MV-4-11 (cell line): ENCODE results near the gene PRKCA.

ENCODE experiments used
- DNase-seq: peaks from one replicate; lab custom pipeline; 2025; lab: John Stamatoyannopoulos, UW

PRKCA gene

GRCh38 chr17:66466106-66466820, 163.8 kb downstream of the PRKCA start:
- no peak for DNase-seq

DNA sequence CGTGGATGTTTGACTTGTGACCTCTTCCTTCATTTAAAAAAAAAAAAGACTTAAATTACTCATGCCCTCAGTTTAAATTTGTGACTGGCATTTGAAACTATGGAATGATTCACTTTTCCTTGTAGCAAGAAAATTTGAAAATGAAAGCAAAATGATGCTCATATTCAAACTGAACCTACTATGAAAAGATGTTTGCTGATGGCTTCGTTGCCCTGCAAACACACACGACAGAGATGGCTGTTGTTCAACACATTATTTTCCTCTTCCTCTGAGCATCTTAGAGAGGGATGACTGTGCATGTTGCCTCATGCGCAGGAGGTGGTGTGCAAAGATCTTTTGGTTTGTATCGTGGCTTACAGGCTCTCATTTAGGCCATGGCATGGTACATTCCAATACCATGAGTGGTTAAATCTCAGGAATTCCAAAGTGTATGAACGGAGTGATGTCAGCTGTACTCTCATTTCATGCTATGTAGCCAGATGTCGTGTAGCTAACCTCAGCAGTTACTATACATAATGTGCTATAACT, 164.5 kb downstream of the PRKCA start:
- peak; percentile 83 for DNase-seq

GRCh38 chr17:66467766-66468165, 165.4 kb downstream of the PRKCA start:
- no peak for DNase-seq

GRCh38 chr17:66468241-66469087, 166.1 kb downstream of the PRKCA start:
- peak; percentile 98 for DNase-seq

- DNase-seq: no peak
Observed at GRCh38 chr17:66469088-66469442, 166.7 kb downstream of the PRKCA start.

DNA sequence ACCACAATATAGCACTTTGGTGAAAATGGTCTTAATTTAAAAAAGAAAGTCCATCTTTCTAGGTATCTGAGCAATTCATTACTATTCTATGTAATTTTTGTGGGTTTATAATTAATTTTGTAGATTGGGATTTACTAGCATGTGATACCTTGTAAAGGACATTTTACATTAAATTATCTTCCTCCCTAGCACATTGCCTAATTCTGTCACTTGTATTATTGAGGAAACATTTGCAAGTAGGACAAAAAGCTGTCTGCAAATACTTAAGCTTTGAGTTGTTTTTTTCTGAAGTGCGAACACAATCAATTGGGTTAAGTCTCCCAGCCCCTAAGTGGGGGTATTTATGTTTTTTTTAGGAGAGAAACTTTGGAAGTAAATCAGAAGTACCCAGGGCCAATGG, 167.0 kb downstream of the PRKCA start:
- DNase-seq: no peak

- no peak for DNase-seq
Observed at GRCh38 chr17:66469890-66470289, 167.5 kb downstream of the PRKCA start.

- no peak for DNase-seq
Observed at GRCh38 chr17:66472123-66472522, 169.7 kb downstream of the PRKCA start.

DNA sequence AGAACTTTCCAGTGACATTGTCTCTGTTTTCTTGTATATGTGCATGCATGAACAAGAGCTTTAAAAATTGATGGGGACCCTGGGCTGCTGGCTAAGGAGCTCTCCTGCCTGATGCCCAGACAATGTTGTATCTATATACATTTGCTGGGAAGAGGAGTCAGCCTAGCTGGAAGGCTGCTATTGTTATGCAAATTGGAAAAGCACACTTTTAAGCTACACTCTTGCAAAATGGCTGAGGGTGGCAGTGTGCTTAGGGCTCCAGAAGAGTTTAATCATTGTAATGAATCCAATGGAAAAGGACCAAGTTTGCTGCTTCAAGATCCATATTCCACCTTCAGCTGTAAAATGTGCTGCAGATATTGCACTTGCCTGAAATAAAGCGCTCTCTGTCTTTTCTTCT, 171.8 kb downstream of the PRKCA start:
- DNase-seq: no peak

GRCh38 chr17:66474806-66475497, 172.5 kb downstream of the PRKCA start:
- DNase-seq: no peak

GRCh38 chr17:66476014-66476413, 173.6 kb downstream of the PRKCA start:
- no peak for DNase-seq

DNA sequence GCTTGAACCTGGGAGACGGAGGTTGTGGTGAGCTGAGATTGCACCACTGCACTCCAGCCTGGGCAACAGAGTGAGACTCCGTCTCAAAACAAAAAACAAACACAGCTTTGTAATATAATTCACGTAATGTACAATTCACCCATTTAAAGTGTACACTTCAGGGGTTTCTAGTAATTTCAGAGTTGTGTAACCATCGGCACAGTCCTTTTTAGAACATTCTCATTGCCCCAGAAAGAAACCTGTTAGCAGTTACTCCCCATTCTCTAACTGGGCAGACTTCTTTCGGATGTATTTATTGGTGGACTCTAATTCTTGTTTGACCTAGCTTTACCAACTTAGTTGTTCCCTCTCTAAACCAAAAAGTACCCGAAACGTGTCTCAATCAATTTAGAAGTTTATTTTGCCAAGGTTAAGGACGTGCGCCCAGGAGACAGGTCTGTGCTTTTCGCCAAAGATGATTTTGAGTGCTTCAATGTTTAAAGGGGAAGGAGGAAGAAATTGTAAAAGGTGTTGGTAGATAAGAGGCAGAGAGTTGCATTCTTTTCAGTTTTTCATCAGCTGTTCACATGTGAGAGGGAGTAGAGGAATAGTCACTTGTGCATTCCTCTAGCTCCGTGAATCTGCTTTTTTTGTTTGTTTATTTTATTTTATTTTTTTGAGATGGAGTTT, 175.3 kb downstream of the PRKCA start:
- no peak for DNase-seq

DNA sequence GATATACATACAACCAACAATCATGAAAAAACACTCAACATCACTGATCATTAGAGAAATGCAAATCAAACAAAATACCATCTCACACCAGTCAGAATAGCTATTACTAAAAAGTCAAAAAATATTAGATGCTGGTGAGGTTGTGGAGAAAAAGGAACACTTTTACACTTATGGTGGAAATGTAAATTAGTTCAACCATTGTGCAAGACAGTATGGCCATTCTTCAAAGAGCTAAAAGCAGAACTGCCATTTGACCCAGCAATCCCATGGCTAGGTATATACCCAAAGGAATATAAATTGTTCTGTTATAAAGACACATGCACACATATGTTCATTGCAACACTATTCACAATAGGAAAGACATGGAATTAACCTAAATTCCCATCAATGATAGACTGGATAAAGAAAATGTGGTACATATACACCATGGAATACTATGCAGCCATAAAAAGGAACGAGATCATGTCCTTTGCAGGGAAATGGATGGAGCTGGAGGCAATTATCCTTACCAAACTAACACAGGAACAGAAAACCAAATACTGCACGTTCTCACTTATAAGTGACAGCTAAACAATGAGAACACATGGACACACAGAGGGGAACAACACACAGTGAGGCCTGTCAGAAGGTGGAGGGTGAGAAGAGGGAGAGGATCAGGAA, 176.9 kb downstream of the PRKCA start:
- peak; percentile 47 for DNase-seq

DNA sequence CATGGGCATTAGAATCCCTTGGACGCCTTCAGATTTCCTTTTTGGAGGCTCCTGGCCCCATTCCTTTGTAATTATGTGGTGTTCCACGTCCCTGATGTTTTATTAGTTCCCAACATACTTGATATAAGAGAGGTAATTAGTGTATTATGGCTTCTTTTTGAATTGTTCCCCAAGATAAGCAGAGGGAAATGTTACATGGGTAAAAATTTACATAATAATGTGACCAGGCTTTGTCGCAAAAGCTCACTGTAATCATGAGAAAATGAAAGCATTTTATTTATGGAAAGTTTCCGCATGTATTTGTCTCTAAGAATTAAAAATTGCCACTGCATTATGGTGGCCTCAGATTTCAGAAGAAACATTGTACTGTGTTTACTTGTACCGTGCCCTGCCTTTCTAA, 177.8 kb downstream of the PRKCA start:
- no peak for DNase-seq

DNA sequence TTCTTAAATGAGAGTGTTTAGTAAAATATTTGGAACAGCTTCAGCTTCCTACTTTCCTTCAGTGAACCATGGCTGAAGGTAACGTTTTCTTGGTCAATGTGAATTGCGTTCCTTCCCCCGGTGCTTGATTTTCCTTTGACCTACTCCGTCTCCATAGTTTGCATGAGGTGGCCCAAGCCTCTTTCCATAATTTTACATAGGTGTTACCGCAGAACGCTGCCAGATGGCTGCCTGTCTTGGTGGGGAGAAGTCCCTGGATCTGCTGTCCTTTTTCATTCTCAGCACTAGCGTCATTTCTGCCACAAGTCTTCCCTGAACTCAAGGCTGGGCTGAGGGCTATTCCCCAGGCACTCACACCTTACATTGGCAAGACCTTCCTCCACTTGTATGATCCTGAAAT, 178.4 kb downstream of the PRKCA start:
- no peak for DNase-seq

- peak; percentile 32 for DNase-seq
Observed at GRCh38 chr17:66481271-66481670, 178.9 kb downstream of the PRKCA start.

- DNase-seq: no peak
Observed at GRCh38 chr17:66483906-66484305, 181.5 kb downstream of the PRKCA start.

DNA sequence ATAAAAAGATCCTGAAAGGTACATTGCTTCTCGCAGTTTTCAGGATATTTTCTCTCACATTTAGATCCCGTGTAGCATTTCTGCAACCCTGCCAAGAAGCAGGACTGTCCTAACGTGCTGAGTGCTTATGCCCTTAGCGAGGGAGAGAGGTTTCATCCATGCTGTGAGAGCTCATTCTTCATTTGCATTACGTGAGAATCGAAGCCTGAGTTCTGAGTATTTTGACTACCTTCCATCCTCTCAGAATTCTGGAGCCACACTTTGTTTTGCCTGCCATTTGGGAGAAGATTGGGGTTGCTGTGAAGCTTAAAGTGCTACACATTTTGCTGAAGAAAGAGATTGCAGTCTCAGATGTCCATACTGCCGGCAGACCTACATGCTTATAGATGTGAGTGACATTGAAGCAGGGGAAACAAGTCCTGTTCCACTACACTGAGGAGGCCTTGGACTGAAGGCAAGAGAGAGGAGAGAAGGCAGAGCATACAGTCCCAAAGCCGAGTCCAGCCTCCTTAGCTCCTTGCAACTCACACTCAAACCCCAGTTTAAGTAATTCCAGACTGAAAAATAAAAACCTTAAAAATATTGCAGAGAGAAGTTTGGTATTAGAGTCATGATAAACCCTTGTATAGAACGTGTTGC, 183.0 kb downstream of the PRKCA start:
- DNase-seq: no peak

DNA sequence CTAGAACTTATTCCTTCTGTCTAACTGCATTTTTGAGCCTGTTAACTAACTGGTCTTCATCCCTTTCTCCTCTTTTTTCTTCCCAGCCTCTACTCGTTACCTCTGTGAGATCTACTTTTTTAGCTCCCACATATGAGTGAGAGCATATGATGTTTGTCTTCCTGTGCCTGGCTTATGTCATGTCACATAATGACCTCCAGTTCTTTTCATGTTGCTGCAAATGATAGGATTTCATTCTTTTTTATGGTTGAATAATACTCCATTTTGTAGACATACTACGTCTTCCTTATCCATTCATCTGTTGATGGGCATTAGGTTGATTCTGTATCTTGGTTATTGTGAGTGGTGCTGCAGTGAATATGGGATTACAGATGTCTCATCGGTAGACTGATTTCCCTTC, 184.7 kb downstream of the PRKCA start:
- DNase-seq: no peak

DNA sequence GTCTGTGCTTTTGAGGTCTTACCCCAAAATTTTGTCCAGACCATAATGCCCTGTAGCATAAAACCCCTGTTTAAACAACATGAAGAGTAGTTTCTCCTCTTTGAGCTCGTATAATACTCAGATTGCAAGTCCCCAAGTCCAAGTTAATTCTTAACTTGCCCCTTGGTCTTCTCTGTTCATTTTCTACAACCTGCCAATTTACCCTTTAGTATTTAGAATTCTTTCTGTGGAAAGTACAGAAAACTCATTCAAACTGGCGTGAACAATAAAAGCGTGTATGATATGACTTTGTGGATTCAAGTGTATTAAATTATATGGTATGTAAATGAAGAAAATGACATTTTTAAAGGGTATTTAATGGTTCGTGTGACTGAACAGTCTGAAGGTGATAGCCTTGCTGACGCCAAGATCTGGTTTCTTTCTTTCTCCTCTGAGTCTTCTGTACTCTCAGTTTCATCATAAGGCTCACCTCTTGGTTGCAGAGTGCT, 185.6 kb downstream of the PRKCA start:
- DNase-seq: no peak

GRCh38 chr17:66488864-66489263, 186.5 kb downstream of the PRKCA start:
- no peak for DNase-seq
